Eye (tissue), 1 donor: ENCODE measurements around the gene EWSR1.
"Not testable (repeated sequence)": the region's sequence is repeated elsewhere in the genome, so short reads cannot be mapped to it uniquely, and the experiment has no call there.

Experiments used
- DNase-seq: peaks from one replicate; pipeline ENCODE4 v3.0.0-alpha.2; 2015

The EWSR1 gene

GRCh38 chr22:29267858-29268510 lies at the start of gene EWSR1, which contains the start of gene RHBDD3:
EWSR1 (plus strand) TSS chr22:29268268; CDS start chr22:29268337, 69 bp downstream.
RHBDD3 (minus strand) TSS chr22:29267981; CDS start chr22:29265626, 2,355 bp downstream.
- peak; percentile 99 for DNase-seq

GRCh38 chr22:29218758-29219408 lies 49.2 kb upstream of the EWSR1 start:
- DNase-seq, result no peak

- not testable (repeated sequence) for DNase-seq
Observed at GRCh38 chr22:29219409-29219782, 48.7 kb upstream of the EWSR1 start.

- DNase-seq, result no peak
Observed at GRCh38 chr22:29219881-29220670, 48.0 kb upstream of the EWSR1 start.

- peak; percentile 25 for DNase-seq
Observed at GRCh38 chr22:29224121-29224858, 43.8 kb upstream of the EWSR1 start.

- DNase-seq, result no peak
Observed at GRCh38 chr22:29224859-29225410, 43.1 kb upstream of the EWSR1 start.

- peak; percentile 62 for DNase-seq
Observed at GRCh38 chr22:29225422-29226090, 42.5 kb upstream of the EWSR1 start.

GRCh38 chr22:29226351-29226981 lies 41.6 kb upstream of the EWSR1 start:
- DNase-seq, result no peak

GRCh38 chr22:29230972-29231875 lies 36.8 kb upstream of the EWSR1 start:
- no peak for DNase-seq

- DNase-seq, result no peak
Observed at GRCh38 chr22:29231971-29232959, 35.8 kb upstream of the EWSR1 start.

- DNase-seq, result no peak
Observed at GRCh38 chr22:29233277-29233877, 34.7 kb upstream of the EWSR1 start.

GRCh38 chr22:29240481-29240880 lies 27.6 kb upstream of the EWSR1 start:
- not testable (repeated sequence) for DNase-seq

- DNase-seq, result no peak
Observed at GRCh38 chr22:29243874-29244446, 24.1 kb upstream of the EWSR1 start.

- DNase-seq, result no peak
Observed at GRCh38 chr22:29244785-29245625, 23.1 kb upstream of the EWSR1 start.

- DNase-seq, result peak; percentile 89
Observed at GRCh38 chr22:29245626-29246385, 22.3 kb upstream of the EWSR1 start.

- DNase-seq, result not testable (repeated sequence)
Observed at GRCh38 chr22:29247891-29248290, 20.2 kb upstream of the EWSR1 start.

- DNase-seq, result no peak
Observed at GRCh38 chr22:29251265-29251664, 16.8 kb upstream of the EWSR1 start.
